ENCODE data around the gene PRPF39.

GRCh38 chr14:45038256-45038655, 45.7 kb upstream of the PRPF39 start:
- TF ChIP-seq CTCF (IDR thresholded peaks at IDR 0.05), result no peak
- TF ChIP-seq POLR2A (IDR thresholded peaks at IDR 0.05), result no peak
- TF ChIP-seq EP300 (IDR thresholded peaks at IDR 0.05), result no peak

Measured in ovary (tissue), 3 donors.